Right renal cortex interstitium (tissue), 3 donors: ENCODE results near the gene GOPC. TPM values are rescaled to one million over a fixed set of nuclear protein-coding genes. Genes with fewer than 3 reads are reported as not detected.

Source experiments
- DNase-seq, 3 donors: peaks; one replicate each; pipeline ENCODE4 v3.0.0-alpha.2; 2013; ENCODE audit warnings: low read depth in 3 of 3, low spot score in 2 of 3
- polyA plus RNA-seq, 3 donors: library from polyadenylated mRNA; unstranded; fragments of 120-200 nt; gene quantifications; one replicate each; pipeline ENCODE4 v1.2.1, GENCODE V29; 2013; ENCODE audit not compliant: insufficient read length in 3 of 3

The GOPC gene
- polyA plus RNA-seq, 3 donors = 64.6 to 69.4 (median 67.9) TPM

- no peak for DNase-seq
Measured at GRCh38 chr6:117597755-117598154, 4.6 kb downstream of the GOPC start.

- DNase-seq = no peak
Measured at GRCh38 chr6:117595099-117595923, 7.0 kb downstream of the GOPC start.

- no peak for DNase-seq
Measured at GRCh38 chr6:117592983-117593759, 9.1 kb downstream of the GOPC start.

- DNase-seq = no peak
Measured at GRCh38 chr6:117591405-117591804, 10.9 kb downstream of the GOPC start.

- DNase-seq = no peak
Measured at GRCh38 chr6:117590447-117590846, 11.9 kb downstream of the GOPC start.

- DNase-seq = no peak
Measured at GRCh38 chr6:117585647-117586046, 16.7 kb downstream of the GOPC start.

GRCh38 chr6:117574198-117574597 is 28.1 kb downstream of the GOPC start:
- no peak for DNase-seq

GRCh38 chr6:117573006-117573680 is 29.2 kb downstream of the GOPC start:
- DNase-seq = no peak

- DNase-seq = no peak
Measured at GRCh38 chr6:117568831-117569410, 33.4 kb downstream of the GOPC start.

GRCh38 chr6:117568247-117568646 is 34.1 kb downstream of the GOPC start:
- no peak for DNase-seq

GRCh38 chr6:117564681-117565080 is 37.6 kb downstream of the GOPC start:
- DNase-seq = no peak

GRCh38 chr6:117561128-117561527 is 41.2 kb downstream of the GOPC start:
- no peak for DNase-seq

GRCh38 chr6:117559299-117559698 is 43.0 kb downstream of the GOPC start:
- DNase-seq = no peak

GRCh38 chr6:117558818-117559217 is 43.5 kb downstream of the GOPC start:
- no peak for DNase-seq

- DNase-seq = no peak
Measured at GRCh38 chr6:117557951-117558350, 44.4 kb downstream of the GOPC start.

GRCh38 chr6:117555882-117556498 is 46.3 kb downstream of the GOPC start:
- no peak for DNase-seq

GRCh38 chr6:117555262-117555849 is 47.0 kb downstream of the GOPC start:
- no peak for DNase-seq

- DNase-seq = no peak
Measured at GRCh38 chr6:117553142-117553541, 49.2 kb downstream of the GOPC start.

GRCh38 chr6:117552618-117553017 is 49.7 kb downstream of the GOPC start:
- no peak for DNase-seq

- no peak for DNase-seq
Measured at GRCh38 chr6:117550618-117551242, 51.6 kb downstream of the GOPC start.
